DOHH2 (cell line): Measurements from ENCODE around the gene PAF1.

Experiments used
- H3F3A ChIP-seq: fragments of 200-600 bp; sonication (generic), shearing (Covaris generic); 2 replicates; pipeline ENCODE4 v1.6.0; 2016; ENCODE audit warnings: antibody characterized with exemption, mild to moderate bottlenecking; ENCODE audit not compliant: control insufficient read depth, insufficient read depth
- H3K27ac ChIP-seq: fragments of 200-600 bp; sonication (generic); 2 replicates; pipeline ENCODE4 v1.5.1; 2014; ENCODE audit warnings: low read depth, mild to moderate bottlenecking, low read length, moderate library complexity
- H3K27me3 ChIP-seq: fragments of 200-600 bp; sonication (generic); 2 replicates; pipeline ENCODE4 v1.6.1; 2014; ENCODE audit warnings: mild to moderate bottlenecking, low read length, mixed read lengths; ENCODE audit not compliant: control insufficient read depth
- H3K36me3 ChIP-seq: fragments of 200-600 bp; sonication (generic); 2 replicates; pipeline ENCODE4 v1.6.1; 2014; ENCODE audit warnings: mild to moderate bottlenecking, low read length, moderate library complexity, mixed read lengths; ENCODE audit not compliant: control insufficient read depth
- H3K4me1 ChIP-seq: fragments of 200-600 bp; sonication (generic); 2 replicates; pipeline ENCODE4 v1.6.1; 2014; ENCODE audit warnings: mild to moderate bottlenecking, low read length, mixed read lengths; ENCODE audit not compliant: control insufficient read depth
- H3K4me2 ChIP-seq: fragments of 200-600 bp; sonication (generic); 2 replicates; pipeline ENCODE4 v1.6.0; 2014; ENCODE audit warnings: mild to moderate bottlenecking, low read length, moderate library complexity
- H3K4me3 ChIP-seq: fragments of 200-600 bp; sonication (generic); 2 replicates; pipeline ENCODE4 v1.5.1; 2014; ENCODE audit warnings: mild to moderate bottlenecking, low read length, mixed read lengths
- H3K79me2 ChIP-seq: fragments of 200-600 bp; sonication (generic); 2 replicates; pipeline ENCODE4 v1.6.1; 2014; ENCODE audit warnings: mild to moderate bottlenecking, low read length, mixed read lengths; ENCODE audit not compliant: control insufficient read depth
- H3K9me2 ChIP-seq: fragments of 200-600 bp; sonication (generic); replicated peaks from 2 replicates; pipeline ENCODE4 v1.6.1; 2014; ENCODE audit warnings: mild to moderate bottlenecking, low read length, mixed read lengths; ENCODE audit not compliant: control insufficient read depth
- H3K9me3 ChIP-seq: fragments of 200-600 bp; sonication (generic); 2 replicates; pipeline ENCODE4 v1.6.1; 2014; ENCODE audit warnings: antibody characterized with exemption, low read length, mixed read lengths; ENCODE audit not compliant: control insufficient read depth, insufficient read depth
- H4K20me1 ChIP-seq: fragments of 200-600 bp; sonication (generic); 2 replicates; pipeline ENCODE4 v1.6.0; 2014; ENCODE audit warnings: low read depth, mild to moderate bottlenecking, antibody characterized with exemption, low read length, moderate library complexity; ENCODE audit not compliant: control insufficient read depth, insufficient read depth
- CTCF ChIP-seq: fragments of 200-600 bp; sonication (generic); IDR thresholded peaks from one replicate; pipeline ENCODE4 v1.5.1; 2014; ENCODE audit warnings: antibody characterized with exemption, mild to moderate bottlenecking, low read depth, low read length; ENCODE audit not compliant: poor library complexity, severe bottlenecking
- EZH2phosphoT487 ChIP-seq: fragments of 200-600 bp; sonication (generic); IDR thresholded peaks from 2 replicates; pipeline ENCODE4 v1.6.1; 2017; ENCODE audit warnings: borderline replicate concordance, mild to moderate bottlenecking, antibody characterized with exemption, low read length, moderate library complexity, mixed read lengths

PAF1 gene

GRCh38 chr19:39413272-39413910 is 22.5 kb upstream of the PAF1 start:
- peaks cover 39% of the 10 kb centered on the region for H3K79me2 ChIP-seq
- H3K4me2 ChIP-seq, result peak overlapping the region; percentile 83
- peaks cover 21% of the 10 kb centered on the region for H3K36me3 ChIP-seq
- H3K27me3 ChIP-seq, result no peaks in the 10 kb centered on the region
- no peaks in the 10 kb centered on the region for H3K9me2 ChIP-seq
- TF ChIP-seq EZH2phosphoT487 (no peak), CTCF (no peak)
- H3K27ac ChIP-seq, result peak overlapping the region; percentile 70
- H3K9me3 ChIP-seq, result no peaks in the 10 kb centered on the region
- H3F3A ChIP-seq, result peaks cover 28% of the 10 kb centered on the region
- H4K20me1 ChIP-seq, result peaks cover 6% of the 10 kb centered on the region; the same call in 1 of the 2 replicates
- H3K4me3 ChIP-seq, result peak overlapping the region; percentile 88
- H3K4me1 ChIP-seq, result peaks cover 42% of the 10 kb centered on the region

- Histone ChIP-seq H3K4me3 (peak overlapping the region; percentile 88), H3F3A (peaks cover 29% of the 10 kb centered on the region), H3K9me3 (no peaks in the 10 kb centered on the region), H3K9me2 (no peaks in the 10 kb centered on the region), H3K27me3 (no peaks in the 10 kb centered on the region), H3K4me2 (peak overlapping the region; percentile 83), H3K79me2 (peaks cover 44% of the 10 kb centered on the region), H4K20me1 (peaks cover 11% of the 10 kb centered on the region), H3K36me3 (peaks cover 26% of the 10 kb centered on the region), H3K4me1 (peaks cover 42% of the 10 kb centered on the region), H3K27ac (peak overlapping the region; percentile 70)
- TF ChIP-seq CTCF (peak; percentile 24), EZH2phosphoT487 (no peak)
These were observed 22.0 kb upstream of the PAF1 start for GRCh38 chr19:39412867-39413271.

- Histone ChIP-seq H3K79me2 (peaks cover 50% of the 10 kb centered on the region), H3K27ac (peak within 1 kb of the TSS; percentile 97), H4K20me1 (peaks cover 11% of the 10 kb centered on the region), H3K9me3 (no peaks in the 10 kb centered on the region), H3K4me2 (peak within 1 kb of the TSS; percentile 97), H3K4me1 (peaks cover 42% of the 10 kb centered on the region), H3K36me3 (peaks cover 32% of the 10 kb centered on the region), H3K9me2 (no peaks in the 10 kb centered on the region), H3K4me3 (peak within 1 kb of the TSS; percentile 99), H3F3A (peaks cover 29% of the 10 kb centered on the region), H3K27me3 (no peaks in the 10 kb centered on the region)
- TF ChIP-seq EZH2phosphoT487, result no peak
- TF ChIP-seq CTCF, result peak; percentile 96
These were observed 21.4 kb upstream of the PAF1 start, which contains the start of gene PLEKHG2 for GRCh38 chr19:39412100-39412866. TSS of gene PLEKHG2 (plus strand) at chr19:39412669. CDS start at chr19:39414087, 1,418 bp downstream.
